Measurements from ENCODE around the gene CCN6. TPM values are rescaled to one million over a fixed set of nuclear protein-coding genes. Genes with fewer than 3 reads are reported as not detected.

CCN6 gene
- total and polyA plus RNA-seq, 8 donors, result not detected

- intact Hi-C loops (cut with DNase I), result loop anchor here in 1 of 3 donors (10.0 kb wide), 1 partner anchor 321 kb away; no protein-coding TSS in a partner anchor
- no peaks in the 10 kb centered on the region for H3K36me3 ChIP-seq
- no peak for DNase-seq
- 64 to 77% methylated on average over 4 of the region's 4 CpGs for WGBS, 2 donors
- H3K4me3 ChIP-seq, result no peak overlapping the region
- H3K9me3 ChIP-seq, result no peaks in the 10 kb centered on the region
- TF ChIP-seq CTCF (IDR thresholded peaks at IDR 0.05), result no peak
- H3K4me1 ChIP-seq, result no peaks in the 10 kb centered on the region
- no peak for FAIRE-seq
- H3K27ac ChIP-seq, result no peak overlapping the region
- no peaks in the 10 kb centered on the region for H3K27me3 ChIP-seq
- ATAC-seq, result no peak
These were observed 17.7 kb upstream of the CCN6 start for GRCh38 chr6:112036088-112036637.

- WGBS, 2 donors, result 72 to 76% methylated on average over 8 of the region's 8 CpGs
- Histone ChIP-seq H3K27ac (peak overlapping the region in 1 of 4 donors; percentile 17), H3K27me3 (no peaks in the 10 kb centered on the region), H3K36me3 (no peaks in the 10 kb centered on the region), H3K4me3 (no peak overlapping the region), H3K9me3 (no peaks in the 10 kb centered on the region), H3K4me1 (peaks cover 0 to 2% (median 0%) of the 10 kb centered on the region in 3 donors)
- ATAC-seq, result peak in 2 of 4 donors; percentile 63 to 64
- intact Hi-C loops (cut with DNase I), result loop anchor here in 1 of 3 donors (10.0 kb wide), 1 partner anchor 323 kb away; no protein-coding TSS in a partner anchor
- no peak for TF ChIP-seq CTCF (IDR thresholded peaks at IDR 0.05)
- DNase-seq, result peak in 1 of 6 donors; percentile 23
- FAIRE-seq, result no peak
These were observed 16.1 kb upstream of the CCN6 start for GRCh38 chr6:112037783-112038216.

DNA sequence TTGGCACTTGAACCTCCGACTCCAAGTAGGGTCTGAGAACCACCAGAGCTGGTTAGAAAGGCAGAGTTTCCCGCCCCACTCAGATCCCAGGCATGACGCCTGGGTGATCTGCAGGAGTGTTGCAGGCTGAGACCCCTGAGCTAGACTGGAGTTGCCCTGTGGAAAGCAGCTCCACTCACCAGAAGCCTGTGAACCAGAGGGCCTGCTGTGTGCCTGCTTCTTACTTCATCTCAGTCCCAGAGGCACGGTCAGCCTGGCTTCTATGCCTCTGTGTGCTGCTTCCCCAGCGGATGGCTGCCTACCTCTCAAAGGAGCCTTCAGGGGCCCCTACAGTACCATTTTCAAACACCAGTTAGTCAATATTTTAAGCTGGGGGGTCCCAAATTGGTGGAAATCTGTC, 15.6 kb upstream of the CCN6 start:
- FAIRE-seq (no peak), ATAC-seq (no peak), DNase-seq (no peak)
- TF ChIP-seq CTCF (IDR thresholded peaks at IDR 0.05), result no peak
- H3K36me3 ChIP-seq, result no peaks in the 10 kb centered on the region
- peaks cover 0 to 2% (median 0%) of the 10 kb centered on the region in 3 donors for H3K4me1 ChIP-seq
- WGBS, 2 donors, result 63 to 68% methylated on average over 5 of the region's 5 CpGs
- peak overlapping the region in 1 of 4 donors; percentile 17 for H3K27ac ChIP-seq
- intact Hi-C loops (cut with DNase I), result loop anchor here in 1 of 3 donors (10.0 kb wide), 1 partner anchor 323 kb away; no protein-coding TSS in a partner anchor
- H3K9me3 ChIP-seq, result no peaks in the 10 kb centered on the region
- H3K27me3 ChIP-seq, result no peaks in the 10 kb centered on the region
- no peak overlapping the region for H3K4me3 ChIP-seq

- intact Hi-C loops (cut with DNase I), result loop anchor here in 1 of 3 donors (10.0 kb wide), 1 partner anchor 324 kb away; no protein-coding TSS in a partner anchor
- Histone ChIP-seq H3K4me1 (peaks cover 0 to 4% (median 0%) of the 10 kb centered on the region in 3 donors), H3K9me3 (no peaks in the 10 kb centered on the region), H3K36me3 (no peaks in the 10 kb centered on the region), H3K27ac (no peak overlapping the region), H3K27me3 (no peaks in the 10 kb centered on the region), H3K4me3 (no peak overlapping the region)
- TF ChIP-seq CTCF (IDR thresholded peaks at IDR 0.05), result no peak
- 66 to 76% methylated on average over 15 of the region's 15 CpGs for WGBS, 2 donors
- DNase-seq (no peak), FAIRE-seq (no peak), ATAC-seq (no peak)
These were observed 15.0 kb upstream of the CCN6 start for GRCh38 chr6:112038756-112039430.

DNA sequence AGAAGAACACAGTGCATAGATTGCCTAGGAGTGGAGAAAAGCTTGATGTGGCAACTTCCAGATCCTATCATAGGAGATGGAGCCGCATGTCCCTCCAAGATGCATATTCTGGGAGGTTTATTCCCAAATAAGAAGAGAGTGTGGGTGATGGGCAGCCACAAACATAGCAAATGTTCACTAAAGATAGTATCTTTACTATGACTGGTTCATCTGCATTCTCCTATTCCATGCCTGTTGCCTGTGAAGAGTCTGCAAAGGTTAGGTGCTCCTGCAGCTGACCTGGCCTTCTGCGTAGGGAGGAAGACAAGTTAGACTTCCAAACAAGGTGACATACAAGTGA, 14.5 kb upstream of the CCN6 start:
- intact Hi-C loops (cut with DNase I), result loop anchor here in 1 of 3 donors (10.0 kb wide), 1 partner anchor 325 kb away; no protein-coding TSS in a partner anchor
- 61 to 72% methylated on average over 2 of the region's 2 CpGs for WGBS, 2 donors
- no peak overlapping the region for H3K27ac ChIP-seq

More for the DNA sequence above, 14.5 kb upstream of the CCN6 start:
- Histone ChIP-seq H3K36me3 (no peaks in the 10 kb centered on the region), H3K4me3 (no peak overlapping the region), H3K4me1 (peaks cover 0 to 6% (median 0%) of the 10 kb centered on the region in 3 donors), H3K9me3 (no peaks in the 10 kb centered on the region), H3K27me3 (no peaks in the 10 kb centered on the region)
- no peak for ATAC-seq
- FAIRE-seq, result no peak
- no peak for DNase-seq
- TF ChIP-seq CTCF (IDR thresholded peaks at IDR 0.05), result no peak
